GM18861 (cell line): ENCODE results near the gene NOTCH2NLA.
"Not testable (repeated sequence)": the region's sequence is repeated elsewhere in the genome, so short reads cannot be mapped to it uniquely, and the experiment has no call there.

Experiments used
- ATAC-seq: cut with Tn5 transposase; IDR thresholded peaks from one replicate; pipeline ENCODE4 v1.9.1; 2021; ENCODE audit not compliant: unreplicated experiment

The NOTCH2NLA gene

GRCh38 chr1:146228710-146229477, at the start of gene NOTCH2NLA:
Gene NOTCH2NLA (minus strand): TSS chr1:146229021. CDS start chr1:146189337, 39,684 bp downstream.
- not testable (repeated sequence) for ATAC-seq

GRCh38 chr1:146278346-146278745, 49.5 kb upstream of the NOTCH2NLA start:
- peak; percentile 63 for ATAC-seq

GRCh38 chr1:146277087-146277486, 48.3 kb upstream of the NOTCH2NLA start:
- not testable (repeated sequence) for ATAC-seq

GRCh38 chr1:146274083-146274482, 45.3 kb upstream of the NOTCH2NLA start:
- not testable (repeated sequence) for ATAC-seq

GRCh38 chr1:146273194-146273593, 44.4 kb upstream of the NOTCH2NLA start:
- ATAC-seq, result not testable (repeated sequence)

- ATAC-seq, result not testable (repeated sequence)
Observed at GRCh38 chr1:146272734-146273133, 43.9 kb upstream of the NOTCH2NLA start.

GRCh38 chr1:146271977-146272376, 43.2 kb upstream of the NOTCH2NLA start:
- not testable (repeated sequence) for ATAC-seq

- ATAC-seq, result not testable (repeated sequence)
Observed at GRCh38 chr1:146270129-146270528, 41.3 kb upstream of the NOTCH2NLA start.

- not testable (repeated sequence) for ATAC-seq
Observed at GRCh38 chr1:146266179-146266748, 37.4 kb upstream of the NOTCH2NLA start.

GRCh38 chr1:146264761-146265160, 35.9 kb upstream of the NOTCH2NLA start:
- ATAC-seq, result not testable (repeated sequence)

GRCh38 chr1:146260006-146260730, 31.3 kb upstream of the NOTCH2NLA start:
- ATAC-seq, result not testable (repeated sequence)

- not testable (repeated sequence) for ATAC-seq
Observed at GRCh38 chr1:146257992-146258552, 29.3 kb upstream of the NOTCH2NLA start.

- ATAC-seq, result not testable (repeated sequence)
Observed at GRCh38 chr1:146254569-146255197, 25.9 kb upstream of the NOTCH2NLA start.

GRCh38 chr1:146253249-146253855, 24.5 kb upstream of the NOTCH2NLA start:
- ATAC-seq, result not testable (repeated sequence)

GRCh38 chr1:146251523-146251922, 22.7 kb upstream of the NOTCH2NLA start:
- ATAC-seq, result not testable (repeated sequence)

GRCh38 chr1:146248643-146249042, 19.8 kb upstream of the NOTCH2NLA start:
- ATAC-seq, result not testable (repeated sequence)

- ATAC-seq, result not testable (repeated sequence)
Observed at GRCh38 chr1:146236626-146237025, 7.8 kb upstream of the NOTCH2NLA start.

GRCh38 chr1:146236026-146236601, 7.3 kb upstream of the NOTCH2NLA start:
- not testable (repeated sequence) for ATAC-seq

- ATAC-seq, result not testable (repeated sequence)
Observed at GRCh38 chr1:146228144-146228682, 608 bp downstream of the NOTCH2NLA start.

GRCh38 chr1:146174531-146174930, 54.3 kb downstream of the NOTCH2NLA start:
- ATAC-seq, result not testable (repeated sequence)
